ENCODE data around the gene CDC16.

CDC16 gene

GRCh38 chr13:114234645-114235421, at the start of gene CDC16:
Gene CDC16, plus strand, starts transcription at chr13:114234897. Its CDS starts 188 bp downstream, at chr13:114235085.
- no peak for TF ChIP-seq GATA2 (IDR thresholded peaks at IDR 0.05; ENCODE audit: low read depth, low read length)
- no peak for TF ChIP-seq GATA3 (IDR thresholded peaks at IDR 0.05; ENCODE audit: low read depth, low read length)

GRCh38 chr13:114185182-114185971, 49.3 kb upstream of the CDC16 start:
- TF ChIP-seq GATA3 (IDR thresholded peaks at IDR 0.05; ENCODE audit: low read depth, low read length) (no peak), GATA2 (IDR thresholded peaks at IDR 0.05; ENCODE audit: low read depth, low read length) (no peak)

GRCh38 chr13:114194853-114195252, 39.8 kb upstream of the CDC16 start:
- TF ChIP-seq GATA2 (IDR thresholded peaks at IDR 0.05; ENCODE audit: low read depth, low read length) = no peak
- no peak for TF ChIP-seq GATA3 (IDR thresholded peaks at IDR 0.05; ENCODE audit: low read depth, low read length)

- TF ChIP-seq GATA3 (IDR thresholded peaks at IDR 0.05; ENCODE audit: low read depth, low read length) (no peak), GATA2 (IDR thresholded peaks at IDR 0.05; ENCODE audit: low read depth, low read length) (no peak)
Measured at GRCh38 chr13:114196629-114197028, 38.1 kb upstream of the CDC16 start.

- TF ChIP-seq GATA2 (IDR thresholded peaks at IDR 0.05; ENCODE audit: low read depth, low read length) (no peak), GATA3 (IDR thresholded peaks at IDR 0.05; ENCODE audit: low read depth, low read length) (no peak)
Measured at GRCh38 chr13:114198556-114198955, 36.1 kb upstream of the CDC16 start.

GRCh38 chr13:114199954-114200353, 34.7 kb upstream of the CDC16 start:
- TF ChIP-seq GATA3 (IDR thresholded peaks at IDR 0.05; ENCODE audit: low read depth, low read length) (no peak), GATA2 (IDR thresholded peaks at IDR 0.05; ENCODE audit: low read depth, low read length) (no peak)

GRCh38 chr13:114200399-114200911, 34.2 kb upstream of the CDC16 start:
- no peak for TF ChIP-seq GATA2 (IDR thresholded peaks at IDR 0.05; ENCODE audit: low read depth, low read length)
- no peak for TF ChIP-seq GATA3 (IDR thresholded peaks at IDR 0.05; ENCODE audit: low read depth, low read length)

- no peak for TF ChIP-seq GATA3 (IDR thresholded peaks at IDR 0.05; ENCODE audit: low read depth, low read length)
- no peak for TF ChIP-seq GATA2 (IDR thresholded peaks at IDR 0.05; ENCODE audit: low read depth, low read length)
Measured at GRCh38 chr13:114202581-114202980, 32.1 kb upstream of the CDC16 start.

GRCh38 chr13:114203536-114203935, 31.2 kb upstream of the CDC16 start:
- TF ChIP-seq GATA2 (IDR thresholded peaks at IDR 0.05; ENCODE audit: low read depth, low read length) (no peak), GATA3 (IDR thresholded peaks at IDR 0.05; ENCODE audit: low read depth, low read length) (no peak)

- TF ChIP-seq GATA2 (IDR thresholded peaks at IDR 0.05; ENCODE audit: low read depth, low read length) (no peak), GATA3 (IDR thresholded peaks at IDR 0.05; ENCODE audit: low read depth, low read length) (no peak)
Measured at GRCh38 chr13:114204894-114205293, 29.8 kb upstream of the CDC16 start.

- TF ChIP-seq GATA3 (IDR thresholded peaks at IDR 0.05; ENCODE audit: low read depth, low read length) = no peak
- no peak for TF ChIP-seq GATA2 (IDR thresholded peaks at IDR 0.05; ENCODE audit: low read depth, low read length)
Measured at GRCh38 chr13:114208134-114208533, 26.6 kb upstream of the CDC16 start.

- TF ChIP-seq GATA2 (IDR thresholded peaks at IDR 0.05; ENCODE audit: low read depth, low read length) (no peak), GATA3 (IDR thresholded peaks at IDR 0.05; ENCODE audit: low read depth, low read length) (no peak)
Measured at GRCh38 chr13:114211446-114212157, 23.1 kb upstream of the CDC16 start.

- TF ChIP-seq GATA2 (IDR thresholded peaks at IDR 0.05; ENCODE audit: low read depth, low read length) = no peak
- TF ChIP-seq GATA3 (IDR thresholded peaks at IDR 0.05; ENCODE audit: low read depth, low read length) = no peak
Measured at GRCh38 chr13:114212158-114212495, 22.6 kb upstream of the CDC16 start.

GRCh38 chr13:114213980-114214379, 20.7 kb upstream of the CDC16 start:
- TF ChIP-seq GATA2 (IDR thresholded peaks at IDR 0.05; ENCODE audit: low read depth, low read length) (no peak), GATA3 (IDR thresholded peaks at IDR 0.05; ENCODE audit: low read depth, low read length) (no peak)

All from SH-SY5Y (cell line).